SU-DHL-6 (cell line): ENCODE measurements around the gene GSTM4.
"Not testable (repeated sequence)": the region's sequence is repeated elsewhere in the genome, so short reads cannot be mapped to it uniquely, and the experiment has no call there.

ENCODE experiments used
- H2AFZ ChIP-seq: fragments of 200-600 bp; sonication (generic); 2 replicates; pipeline ENCODE4 v1.6.1; 2014; ENCODE audit warnings: low read depth, mild to moderate bottlenecking, moderate library complexity, mixed read lengths, antibody characterized with exemption, low read length; ENCODE audit not compliant: severe bottlenecking
- H3F3A ChIP-seq: fragments of 200-600 bp; shearing (Covaris generic); 2 replicates; pipeline ENCODE4 v1.6.0; 2016; ENCODE audit warnings: antibody characterized with exemption, mild to moderate bottlenecking; ENCODE audit not compliant: insufficient read depth
- H3K27ac ChIP-seq: fragments of 200-600 bp; sonication (generic); 2 replicates; pipeline ENCODE4 v1.5.1; 2016; ENCODE audit warnings: low read depth, mild to moderate bottlenecking, low read length, moderate library complexity, mixed read lengths
- H3K27me3 ChIP-seq: fragments of 200-600 bp; sonication (generic), shearing (Covaris generic); 2 replicates; pipeline ENCODE4 v1.6.0; 2014; ENCODE audit warnings: mild to moderate bottlenecking, low read length
- H3K36me3 ChIP-seq: fragments of 200-600 bp; sonication (generic); 2 replicates; pipeline ENCODE4 v1.6.1; 2014; ENCODE audit warnings: mild to moderate bottlenecking, low read length, mixed read lengths
- H3K4me2 ChIP-seq: fragments of 300-600, 200-600 bp; shearing (Covaris generic), sonication (generic); 2 replicates; pipeline ENCODE4 v1.6.0; 2014; ENCODE audit warnings: low read length, low read depth, mild to moderate bottlenecking; ENCODE audit not compliant: poor library complexity, severe bottlenecking
- H3K4me3 ChIP-seq: fragments of 200-600 bp; sonication (generic); 2 replicates; pipeline ENCODE4 v1.5.1; 2014; ENCODE audit warnings: antibody characterized with exemption, low read length, mild to moderate bottlenecking, mixed read lengths; ENCODE audit not compliant: insufficient read depth, poor library complexity, severe bottlenecking
- H3K79me2 ChIP-seq: fragments of 200-600 bp; sonication (generic); 2 replicates; pipeline ENCODE4 v1.6.1; 2014; ENCODE audit warnings: mild to moderate bottlenecking, low read length, moderate library complexity; ENCODE audit not compliant: insufficient read depth
- H3K9ac ChIP-seq: fragments of 200-600 bp; sonication (generic); 2 replicates; pipeline ENCODE4 v1.7.0; 2014; ENCODE audit warnings: mild to moderate bottlenecking, low read length
- H3K9me2 ChIP-seq: fragments of 200-600 bp; sonication (generic); replicated peaks from 2 replicates; pipeline ENCODE4 v1.6.1; 2014; ENCODE audit warnings: low read length; ENCODE audit not compliant: insufficient read depth
- H3K9me3 ChIP-seq: fragments of 200-600 bp; sonication (generic); 2 replicates; pipeline ENCODE4 v1.6.1; 2014; ENCODE audit warnings: low read length, mixed read lengths; ENCODE audit not compliant: insufficient read depth
- H4K20me1 ChIP-seq: fragments of 200-600 bp; sonication (generic); 2 replicates; pipeline ENCODE4 v1.6.1; 2014; ENCODE audit warnings: low read depth, mild to moderate bottlenecking, antibody characterized with exemption, low read length, moderate library complexity, mixed read lengths
- EZH2phosphoT487 ChIP-seq: fragments of 200-600 bp; sonication (generic), shearing (Covaris generic); conservative IDR thresholded peaks from 2 replicates; pipeline ENCODE4 v1.6.1; 2018; ENCODE audit warnings: mild to moderate bottlenecking, antibody characterized with exemption, low read length, moderate library complexity, mixed read lengths
- TF ChIP-seq, protein P1 (sequence below): fragments of 200-600 bp; sonication (generic); IDR thresholded peaks from one replicate; pipeline ENCODE4 v1.5.1; 2017; ENCODE audit warnings: antibody characterized with exemption, mild to moderate bottlenecking, low read length, moderate library complexity; ENCODE audit not compliant: insufficient read depth, poor library complexity, severe bottlenecking

GSTM4 gene

DNA sequence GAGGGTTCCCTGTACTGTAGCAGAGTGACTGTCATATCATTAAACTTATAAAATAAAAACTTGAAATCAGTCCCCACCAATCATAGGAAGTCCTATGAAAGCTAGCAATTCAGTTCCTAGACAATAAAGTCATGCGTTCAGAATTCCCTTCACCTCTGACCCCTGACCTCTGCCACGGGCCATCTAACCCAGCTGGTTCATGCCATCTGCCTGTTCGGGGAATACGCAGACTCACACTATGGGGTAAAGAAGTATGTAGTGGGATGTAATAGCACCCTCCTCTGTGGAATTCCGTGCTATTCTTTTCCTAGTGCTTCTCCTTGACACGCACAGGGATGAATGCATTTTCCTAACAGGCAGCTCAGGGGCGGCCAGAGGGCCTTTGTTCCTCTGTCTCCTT, 2.1 kb downstream of the GSTM4 start:
- Histone ChIP-seq H3K9me2 (no peaks in the 10 kb centered on the region), H2AFZ (no peak overlapping the region), H3K9ac (no peak overlapping the region), H3K9me3 (no peaks in the 10 kb centered on the region), H3K79me2 (no peaks in the 10 kb centered on the region), H4K20me1 (no peaks in the 10 kb centered on the region), H3K36me3 (no peaks in the 10 kb centered on the region), H3K4me3 (no peak overlapping the region), H3K27ac (no peak overlapping the region), H3K4me2 (no peak overlapping the region), H3K27me3 (no peaks in the 10 kb centered on the region), H3F3A (no peaks in the 10 kb centered on the region)
- no peak for TF ChIP-seq EZH2phosphoT487

DNA sequence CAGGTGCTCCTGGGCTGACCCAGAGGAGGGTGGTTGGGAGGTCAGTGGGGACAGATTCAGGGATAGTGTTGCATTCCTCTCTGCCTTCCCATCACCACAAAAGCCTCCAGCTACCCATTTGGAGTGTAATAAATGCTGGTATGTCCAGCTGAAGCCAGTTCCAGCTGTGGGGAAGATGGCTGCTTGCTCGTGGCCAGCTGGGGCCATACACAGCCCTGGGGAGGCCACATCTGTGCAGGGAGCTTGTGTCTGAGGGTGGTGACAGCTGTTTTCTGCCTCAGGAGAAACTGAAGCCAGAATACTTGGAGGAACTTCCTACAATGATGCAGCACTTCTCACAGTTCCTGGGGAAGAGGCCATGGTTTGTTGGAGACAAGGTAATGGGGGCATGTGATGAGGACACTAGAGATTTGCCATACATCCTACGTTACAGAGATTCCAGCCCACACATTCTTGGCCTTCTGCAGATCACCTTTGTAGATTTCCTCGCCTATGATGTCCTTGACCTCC, 2.7 kb downstream of the GSTM4 start:
- H4K20me1 ChIP-seq: no peaks in the 10 kb centered on the region
- TF ChIP-seq EZH2phosphoT487: no peak
- TF ChIP-seq, protein P1, sequence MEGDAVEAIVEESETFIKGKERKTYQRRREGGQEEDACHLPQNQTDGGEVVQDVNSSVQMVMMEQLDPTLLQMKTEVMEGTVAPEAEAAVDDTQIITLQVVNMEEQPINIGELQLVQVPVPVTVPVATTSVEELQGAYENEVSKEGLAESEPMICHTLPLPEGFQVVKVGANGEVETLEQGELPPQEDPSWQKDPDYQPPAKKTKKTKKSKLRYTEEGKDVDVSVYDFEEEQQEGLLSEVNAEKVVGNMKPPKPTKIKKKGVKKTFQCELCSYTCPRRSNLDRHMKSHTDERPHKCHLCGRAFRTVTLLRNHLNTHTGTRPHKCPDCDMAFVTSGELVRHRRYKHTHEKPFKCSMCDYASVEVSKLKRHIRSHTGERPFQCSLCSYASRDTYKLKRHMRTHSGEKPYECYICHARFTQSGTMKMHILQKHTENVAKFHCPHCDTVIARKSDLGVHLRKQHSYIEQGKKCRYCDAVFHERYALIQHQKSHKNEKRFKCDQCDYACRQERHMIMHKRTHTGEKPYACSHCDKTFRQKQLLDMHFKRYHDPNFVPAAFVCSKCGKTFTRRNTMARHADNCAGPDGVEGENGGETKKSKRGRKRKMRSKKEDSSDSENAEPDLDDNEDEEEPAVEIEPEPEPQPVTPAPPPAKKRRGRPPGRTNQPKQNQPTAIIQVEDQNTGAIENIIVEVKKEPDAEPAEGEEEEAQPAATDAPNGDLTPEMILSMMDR: no peak
- H3K4me2 ChIP-seq: no peak overlapping the region
- H3K9ac ChIP-seq: no peak overlapping the region
- H3K27me3 ChIP-seq: no peaks in the 10 kb centered on the region
- H2AFZ ChIP-seq: no peak overlapping the region
- H3F3A ChIP-seq: no peaks in the 10 kb centered on the region
- no peak overlapping the region for H3K4me3 ChIP-seq
- no peaks in the 10 kb centered on the region for H3K9me3 ChIP-seq
- no peaks in the 10 kb centered on the region for H3K79me2 ChIP-seq
- H3K27ac ChIP-seq: no peak overlapping the region
- no peaks in the 10 kb centered on the region for H3K36me3 ChIP-seq
- H3K9me2 ChIP-seq: no peaks in the 10 kb centered on the region

DNA sequence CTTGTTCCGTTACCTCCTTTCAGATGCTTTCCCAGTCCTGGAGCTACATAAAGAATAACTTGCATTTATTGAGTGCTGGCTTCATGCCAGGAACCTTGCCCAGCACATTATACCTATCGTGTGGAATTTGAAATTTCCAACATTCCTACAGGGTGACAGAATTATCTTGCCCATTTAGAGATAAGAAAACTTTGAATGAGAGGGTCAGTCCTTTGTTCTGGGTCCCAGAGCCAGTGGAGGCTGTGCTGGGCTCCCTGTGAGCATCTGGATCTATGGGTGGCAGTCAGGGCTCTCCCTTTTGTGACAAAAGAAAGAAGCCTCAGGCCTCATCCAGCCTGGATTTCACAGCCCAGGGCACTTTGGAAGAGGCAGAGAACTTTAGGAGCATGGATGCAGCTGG, 3.2 kb downstream of the GSTM4 start:
- Histone ChIP-seq H4K20me1 (no peaks in the 10 kb centered on the region), H3K9me2 (no peaks in the 10 kb centered on the region), H3K27ac (no peak overlapping the region), H3K9ac (no peak overlapping the region), H3K27me3 (no peaks in the 10 kb centered on the region), H3K36me3 (no peaks in the 10 kb centered on the region), H2AFZ (no peak overlapping the region), H3F3A (no peaks in the 10 kb centered on the region), H3K79me2 (no peaks in the 10 kb centered on the region), H3K4me3 (no peak overlapping the region), H3K9me3 (no peaks in the 10 kb centered on the region), H3K4me2 (no peak overlapping the region)
- TF ChIP-seq, protein P1: no peak
- no peak for TF ChIP-seq EZH2phosphoT487

DNA sequence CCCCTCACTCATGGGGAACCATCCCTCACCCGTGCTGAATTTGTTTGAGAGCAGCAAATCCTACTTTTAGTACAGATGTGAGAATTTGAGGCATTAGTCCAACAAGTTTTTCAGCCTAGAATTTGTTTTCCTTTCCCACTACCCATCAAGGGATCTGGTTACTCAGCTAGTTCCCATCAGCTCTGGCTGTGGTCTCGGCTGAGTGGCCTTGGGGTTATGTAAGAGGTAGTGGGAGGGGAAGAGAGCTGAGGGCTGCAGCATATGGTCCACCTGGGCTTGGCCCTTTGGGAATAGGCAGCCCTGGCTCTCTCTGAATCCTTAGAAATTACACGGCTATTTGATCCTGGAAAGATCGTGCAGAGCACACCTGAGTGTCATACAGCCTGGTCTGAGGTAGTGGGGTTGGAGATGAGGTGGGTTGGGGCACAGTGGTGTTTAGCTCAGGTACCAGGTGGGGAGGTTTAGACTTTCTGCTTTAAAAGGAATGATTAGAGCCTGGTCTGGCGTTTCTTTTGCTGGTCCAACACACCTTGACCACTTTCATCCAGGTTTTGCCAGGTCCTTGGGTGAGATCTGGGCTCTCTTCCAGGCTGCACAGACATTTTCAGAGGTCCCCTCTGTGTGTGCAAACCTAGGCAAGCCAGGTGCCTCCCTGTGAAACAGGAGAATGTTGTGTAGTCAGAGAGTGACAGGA, 4.2 kb downstream of the GSTM4 start:
- no peaks in the 10 kb centered on the region for H3K79me2 ChIP-seq
- no peaks in the 10 kb centered on the region for H3F3A ChIP-seq
- no peak overlapping the region for H3K9ac ChIP-seq

DNA sequence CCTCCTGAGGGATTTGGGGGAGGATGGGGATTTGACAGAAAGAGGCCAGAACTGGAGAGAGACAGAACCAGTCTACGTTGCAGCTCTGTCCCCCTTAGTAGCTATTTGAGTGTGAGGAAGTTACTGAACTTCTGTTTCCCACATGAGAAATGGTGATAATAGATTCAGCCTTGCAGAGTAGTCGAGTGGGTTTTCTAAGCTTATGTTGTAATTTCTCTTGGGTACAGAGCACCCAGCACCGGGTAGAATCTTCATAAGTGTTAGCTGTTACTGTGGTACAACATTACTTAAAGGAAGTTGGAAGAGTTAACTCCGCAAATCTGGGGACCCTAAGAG, 4.8 kb downstream of the GSTM4 start:
- not testable (repeated sequence) for H3K4me2 ChIP-seq, H3K4me3 ChIP-seq, H3K9ac ChIP-seq, H3K27me3 ChIP-seq, H3K36me3 ChIP-seq, H3F3A ChIP-seq, H4K20me1 ChIP-seq, H3K79me2 ChIP-seq, H2AFZ ChIP-seq, H3K27ac ChIP-seq, H3K9me2 ChIP-seq, H3K9me3 ChIP-seq

More for the DNA sequence above, 4.2 kb downstream of the GSTM4 start:
- Histone ChIP-seq H3K4me3 (no peak overlapping the region), H3K4me2 (no peak overlapping the region), H3K9me3 (no peaks in the 10 kb centered on the region), H3K27me3 (no peaks in the 10 kb centered on the region), H3K27ac (no peak overlapping the region), H3K9me2 (no peaks in the 10 kb centered on the region), H3K36me3 (no peaks in the 10 kb centered on the region), H2AFZ (no peak overlapping the region), H4K20me1 (no peaks in the 10 kb centered on the region)
- TF ChIP-seq, protein P1: no peak
- no peak for TF ChIP-seq EZH2phosphoT487
